22Rv1 (cell line): Measurements from ENCODE around the gene DUSP28.

Experiments
- CTCF ChIP-seq: fragments of 450-650 bp; IDR thresholded peaks from 2 replicates; pipeline ENCODE4 v1.5.1; 2017; ENCODE audit warnings: mild to moderate bottlenecking
- ZFX ChIP-seq: fragments of 450-650 bp; IDR thresholded peaks from 2 replicates; pipeline ENCODE4 v1.6.1; 2017; ENCODE audit warnings: antibody characterized with exemption, borderline replicate concordance

GRCh38 chr2:240577281-240578109 is 17.3 kb downstream of the DUSP28 start:
- TF ChIP-seq CTCF: no peak
- TF ChIP-seq ZFX: no peak
